GM23338 (cell line): ENCODE measurements around the gene TBX3.
A peak's percentile ranks its signal among the peaks of the same experiment; 100 is the strongest.

Experiments used
- CREB1 ChIP-seq: fragments of 250-450 bp; sonication (Bioruptor Pico); IDR thresholded peaks from 2 replicates; pipeline ENCODE4 v1.5.0; 2020; ENCODE audit warnings: low read depth, mild to moderate bottlenecking, moderate library complexity
- EZH2 ChIP-seq: fragments of 200-600 bp; sonication (generic); IDR thresholded peaks from one replicate; pipeline ENCODE4 v1.8.0; 2017; ENCODE audit warnings: antibody characterized with exemption, mild to moderate bottlenecking, low read depth; ENCODE audit not compliant: unreplicated experiment
- EZH2phosphoT487 ChIP-seq: fragments of 200-600 bp; sonication (generic); IDR thresholded peaks from one replicate; pipeline ENCODE4 v1.8.1; 2018; ENCODE audit warnings: antibody characterized with exemption; ENCODE audit not compliant: unreplicated experiment
- JUNB ChIP-seq: IDR thresholded peaks from one replicate; pipeline ENCODE4 v1.6.1; 2016; ENCODE audit warnings: antibody characterized with exemption; ENCODE audit not compliant: unreplicated experiment
- NANOG ChIP-seq: IDR thresholded peaks from 2 replicates; pipeline ENCODE4 v1.6.1; 2016; ENCODE audit warnings: antibody characterized with exemption, borderline replicate concordance
- POLR2AphosphoS5 ChIP-seq: IDR thresholded peaks from 2 replicates; pipeline ENCODE4 v1.6.1; 2016; ENCODE audit warnings: antibody characterized with exemption, low read depth
- STAT1 ChIP-seq: IDR thresholded peaks from one replicate; pipeline ENCODE4 v1.6.1; 2016; ENCODE audit warnings: antibody characterized with exemption; ENCODE audit not compliant: unreplicated experiment
- ZNF114 ChIP-seq: fragments of 250-450 bp; sonication (Bioruptor Pico); IDR thresholded peaks from 2 replicates; pipeline ENCODE4 v1.5.0; 2020; ENCODE audit warnings: mild to moderate bottlenecking, moderate library complexity
- ZNF331 ChIP-seq: fragments of 250-450 bp; sonication (Bioruptor Pico); IDR thresholded peaks from 2 replicates; pipeline ENCODE4 v1.5.0; 2020; ENCODE audit warnings: low read depth, mild to moderate bottlenecking, moderate library complexity
- TF ChIP-seq, protein P1 (sequence below), 2 experiments: fragments of 200-600 bp in 1 of 2; sonication (generic) in 1 of 2; conservative IDR thresholded peaks; 2 replicates each; pipeline versions ENCODE4 v1.5.1 to v1.6.1; 2016 to 2017; ENCODE audit warnings: antibody characterized with exemption in 2 of 2, low read depth in 2 of 2, mild to moderate bottlenecking in 2 of 2, moderate library complexity in 1 of 2
- TF ChIP-seq, protein P2 (sequence below): IDR thresholded peaks from 2 replicates; pipeline ENCODE4 v1.6.1; 2016; ENCODE audit warnings: antibody characterized with exemption
- TF ChIP-seq, protein P3 (sequence below): fragments of 250-450 bp; sonication (Bioruptor Pico); IDR thresholded peaks from 2 replicates; pipeline ENCODE4 v1.5.0; 2020; ENCODE audit warnings: mild to moderate bottlenecking, moderate library complexity
- TF ChIP-seq, protein P4 (sequence below): IDR thresholded peaks from one replicate; pipeline ENCODE4 v1.6.1; 2018; ENCODE audit warnings: antibody characterized with exemption; ENCODE audit not compliant: unreplicated experiment

DNA sequence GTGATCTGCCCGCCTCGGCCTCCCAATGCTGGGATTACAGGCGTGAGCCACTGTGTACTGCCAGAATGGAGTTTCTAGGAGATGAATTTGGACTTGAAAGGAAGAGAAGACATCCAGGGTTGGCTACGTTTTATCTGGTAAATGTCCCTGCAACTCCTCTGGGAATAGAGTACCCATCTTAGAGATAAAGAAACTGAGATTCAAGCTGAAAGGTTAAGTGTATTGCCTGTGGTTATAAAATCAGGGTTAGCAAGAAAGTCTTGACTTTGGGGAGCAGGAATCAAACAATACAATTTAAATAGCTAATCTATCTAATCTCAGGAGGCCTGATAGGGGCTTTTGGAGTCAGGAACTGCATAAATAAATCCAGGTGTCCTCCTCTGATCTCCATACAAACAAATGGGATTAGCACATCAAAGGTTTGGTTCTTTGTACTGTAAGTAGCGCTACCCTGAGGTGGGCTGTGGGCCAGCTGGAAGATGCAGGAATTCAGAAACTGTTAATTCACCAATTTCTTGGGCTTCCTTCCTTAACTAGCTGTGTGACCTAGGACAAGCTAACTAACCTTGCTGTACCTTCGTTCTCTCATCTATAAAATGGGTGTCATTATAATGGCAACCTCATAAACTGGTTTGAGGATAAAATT is 45.1 kb downstream of the TBX3 start:
- TF ChIP-seq, protein P1, sequence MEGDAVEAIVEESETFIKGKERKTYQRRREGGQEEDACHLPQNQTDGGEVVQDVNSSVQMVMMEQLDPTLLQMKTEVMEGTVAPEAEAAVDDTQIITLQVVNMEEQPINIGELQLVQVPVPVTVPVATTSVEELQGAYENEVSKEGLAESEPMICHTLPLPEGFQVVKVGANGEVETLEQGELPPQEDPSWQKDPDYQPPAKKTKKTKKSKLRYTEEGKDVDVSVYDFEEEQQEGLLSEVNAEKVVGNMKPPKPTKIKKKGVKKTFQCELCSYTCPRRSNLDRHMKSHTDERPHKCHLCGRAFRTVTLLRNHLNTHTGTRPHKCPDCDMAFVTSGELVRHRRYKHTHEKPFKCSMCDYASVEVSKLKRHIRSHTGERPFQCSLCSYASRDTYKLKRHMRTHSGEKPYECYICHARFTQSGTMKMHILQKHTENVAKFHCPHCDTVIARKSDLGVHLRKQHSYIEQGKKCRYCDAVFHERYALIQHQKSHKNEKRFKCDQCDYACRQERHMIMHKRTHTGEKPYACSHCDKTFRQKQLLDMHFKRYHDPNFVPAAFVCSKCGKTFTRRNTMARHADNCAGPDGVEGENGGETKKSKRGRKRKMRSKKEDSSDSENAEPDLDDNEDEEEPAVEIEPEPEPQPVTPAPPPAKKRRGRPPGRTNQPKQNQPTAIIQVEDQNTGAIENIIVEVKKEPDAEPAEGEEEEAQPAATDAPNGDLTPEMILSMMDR (conservative IDR thresholded peaks at IDR 0.05; ENCODE audit: low read depth in 2 of 2): no peak
- TF ChIP-seq CREB1 (CRISPR knock-in tag): no peak
- TF ChIP-seq, protein P2, sequence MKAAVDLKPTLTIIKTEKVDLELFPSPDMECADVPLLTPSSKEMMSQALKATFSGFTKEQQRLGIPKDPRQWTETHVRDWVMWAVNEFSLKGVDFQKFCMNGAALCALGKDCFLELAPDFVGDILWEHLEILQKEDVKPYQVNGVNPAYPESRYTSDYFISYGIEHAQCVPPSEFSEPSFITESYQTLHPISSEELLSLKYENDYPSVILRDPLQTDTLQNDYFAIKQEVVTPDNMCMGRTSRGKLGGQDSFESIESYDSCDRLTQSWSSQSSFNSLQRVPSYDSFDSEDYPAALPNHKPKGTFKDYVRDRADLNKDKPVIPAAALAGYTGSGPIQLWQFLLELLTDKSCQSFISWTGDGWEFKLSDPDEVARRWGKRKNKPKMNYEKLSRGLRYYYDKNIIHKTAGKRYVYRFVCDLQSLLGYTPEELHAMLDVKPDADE: no peak
- no peak for TF ChIP-seq EZH2
- TF ChIP-seq POLR2AphosphoS5: no peak
- TF ChIP-seq, protein P3, sequence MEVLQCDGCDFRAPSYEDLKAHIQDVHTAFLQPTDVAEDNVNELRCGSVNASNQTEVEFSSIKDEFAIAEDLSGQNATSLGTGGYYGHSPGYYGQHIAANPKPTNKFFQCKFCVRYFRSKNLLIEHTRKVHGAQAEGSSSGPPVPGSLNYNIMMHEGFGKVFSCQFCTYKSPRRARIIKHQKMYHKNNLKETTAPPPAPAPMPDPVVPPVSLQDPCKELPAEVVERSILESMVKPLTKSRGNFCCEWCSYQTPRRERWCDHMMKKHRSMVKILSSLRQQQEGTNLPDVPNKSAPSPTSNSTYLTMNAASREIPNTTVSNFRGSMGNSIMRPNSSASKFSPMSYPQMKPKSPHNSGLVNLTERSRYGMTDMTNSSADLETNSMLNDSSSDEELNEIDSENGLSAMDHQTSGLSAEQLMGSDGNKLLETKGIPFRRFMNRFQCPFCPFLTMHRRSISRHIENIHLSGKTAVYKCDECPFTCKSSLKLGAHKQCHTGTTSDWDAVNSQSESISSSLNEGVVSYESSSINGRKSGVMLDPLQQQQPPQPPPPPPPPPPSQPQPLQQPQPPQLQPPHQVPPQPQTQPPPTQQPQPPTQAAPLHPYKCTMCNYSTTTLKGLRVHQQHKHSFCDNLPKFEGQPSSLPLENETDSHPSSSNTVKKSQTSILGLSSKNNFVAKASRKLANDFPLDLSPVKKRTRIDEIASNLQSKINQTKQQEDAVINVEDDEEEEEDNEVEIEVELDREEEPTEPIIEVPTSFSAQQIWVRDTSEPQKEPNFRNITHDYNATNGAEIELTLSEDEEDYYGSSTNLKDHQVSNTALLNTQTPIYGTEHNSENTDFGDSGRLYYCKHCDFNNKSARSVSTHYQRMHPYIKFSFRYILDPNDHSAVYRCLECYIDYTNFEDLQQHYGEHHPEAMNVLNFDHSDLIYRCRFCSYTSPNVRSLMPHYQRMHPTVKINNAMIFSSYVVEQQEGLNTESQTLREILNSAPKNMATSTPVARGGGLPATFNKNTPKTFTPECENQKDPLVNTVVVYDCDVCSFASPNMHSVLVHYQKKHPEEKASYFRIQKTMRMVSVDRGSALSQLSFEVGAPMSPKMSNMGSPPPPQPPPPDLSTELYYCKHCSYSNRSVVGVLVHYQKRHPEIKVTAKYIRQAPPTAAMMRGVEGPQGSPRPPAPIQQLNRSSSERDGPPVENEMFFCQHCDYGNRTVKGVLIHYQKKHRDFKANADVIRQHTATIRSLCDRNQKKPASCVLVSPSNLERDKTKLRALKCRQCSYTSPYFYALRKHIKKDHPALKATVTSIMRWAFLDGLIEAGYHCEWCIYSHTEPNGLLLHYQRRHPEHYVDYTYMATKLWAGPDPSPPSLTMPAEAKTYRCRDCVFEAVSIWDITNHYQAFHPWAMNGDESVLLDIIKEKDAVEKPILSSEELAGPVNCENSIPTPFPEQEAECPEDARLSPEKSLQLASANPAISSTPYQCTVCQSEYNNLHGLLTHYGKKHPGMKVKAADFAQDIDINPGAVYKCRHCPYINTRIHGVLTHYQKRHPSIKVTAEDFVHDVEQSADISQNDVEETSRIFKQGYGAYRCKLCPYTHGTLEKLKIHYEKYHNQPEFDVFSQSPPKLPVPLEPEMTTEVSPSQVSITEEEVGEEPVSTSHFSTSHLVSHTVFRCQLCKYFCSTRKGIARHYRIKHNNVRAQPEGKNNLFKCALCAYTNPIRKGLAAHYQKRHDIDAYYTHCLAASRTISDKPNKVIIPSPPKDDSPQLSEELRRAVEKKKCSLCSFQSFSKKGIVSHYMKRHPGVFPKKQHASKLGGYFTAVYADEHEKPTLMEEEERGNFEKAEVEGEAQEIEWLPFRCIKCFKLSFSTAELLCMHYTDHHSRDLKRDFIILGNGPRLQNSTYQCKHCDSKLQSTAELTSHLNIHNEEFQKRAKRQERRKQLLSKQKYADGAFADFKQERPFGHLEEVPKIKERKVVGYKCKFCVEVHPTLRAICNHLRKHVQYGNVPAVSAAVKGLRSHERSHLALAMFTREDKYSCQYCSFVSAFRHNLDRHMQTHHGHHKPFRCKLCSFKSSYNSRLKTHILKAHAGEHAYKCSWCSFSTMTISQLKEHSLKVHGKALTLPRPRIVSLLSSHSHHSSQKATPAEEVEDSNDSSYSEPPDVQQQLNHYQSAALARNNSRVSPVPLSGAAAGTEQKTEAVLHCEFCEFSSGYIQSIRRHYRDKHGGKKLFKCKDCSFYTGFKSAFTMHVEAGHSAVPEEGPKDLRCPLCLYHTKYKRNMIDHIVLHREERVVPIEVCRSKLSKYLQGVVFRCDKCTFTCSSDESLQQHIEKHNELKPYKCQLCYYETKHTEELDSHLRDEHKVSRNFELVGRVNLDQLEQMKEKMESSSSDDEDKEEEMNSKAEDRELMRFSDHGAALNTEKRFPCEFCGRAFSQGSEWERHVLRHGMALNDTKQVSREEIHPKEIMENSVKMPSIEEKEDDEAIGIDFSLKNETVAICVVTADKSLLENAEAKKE (CRISPR knock-in tag): peak; percentile 44; the same call in 1 of the 2 replicates
- no peak for TF ChIP-seq JUNB
- TF ChIP-seq EZH2phosphoT487: no peak
- TF ChIP-seq NANOG: peak; percentile 66; the same call in 1 of the 2 replicates
- TF ChIP-seq, protein P4, sequence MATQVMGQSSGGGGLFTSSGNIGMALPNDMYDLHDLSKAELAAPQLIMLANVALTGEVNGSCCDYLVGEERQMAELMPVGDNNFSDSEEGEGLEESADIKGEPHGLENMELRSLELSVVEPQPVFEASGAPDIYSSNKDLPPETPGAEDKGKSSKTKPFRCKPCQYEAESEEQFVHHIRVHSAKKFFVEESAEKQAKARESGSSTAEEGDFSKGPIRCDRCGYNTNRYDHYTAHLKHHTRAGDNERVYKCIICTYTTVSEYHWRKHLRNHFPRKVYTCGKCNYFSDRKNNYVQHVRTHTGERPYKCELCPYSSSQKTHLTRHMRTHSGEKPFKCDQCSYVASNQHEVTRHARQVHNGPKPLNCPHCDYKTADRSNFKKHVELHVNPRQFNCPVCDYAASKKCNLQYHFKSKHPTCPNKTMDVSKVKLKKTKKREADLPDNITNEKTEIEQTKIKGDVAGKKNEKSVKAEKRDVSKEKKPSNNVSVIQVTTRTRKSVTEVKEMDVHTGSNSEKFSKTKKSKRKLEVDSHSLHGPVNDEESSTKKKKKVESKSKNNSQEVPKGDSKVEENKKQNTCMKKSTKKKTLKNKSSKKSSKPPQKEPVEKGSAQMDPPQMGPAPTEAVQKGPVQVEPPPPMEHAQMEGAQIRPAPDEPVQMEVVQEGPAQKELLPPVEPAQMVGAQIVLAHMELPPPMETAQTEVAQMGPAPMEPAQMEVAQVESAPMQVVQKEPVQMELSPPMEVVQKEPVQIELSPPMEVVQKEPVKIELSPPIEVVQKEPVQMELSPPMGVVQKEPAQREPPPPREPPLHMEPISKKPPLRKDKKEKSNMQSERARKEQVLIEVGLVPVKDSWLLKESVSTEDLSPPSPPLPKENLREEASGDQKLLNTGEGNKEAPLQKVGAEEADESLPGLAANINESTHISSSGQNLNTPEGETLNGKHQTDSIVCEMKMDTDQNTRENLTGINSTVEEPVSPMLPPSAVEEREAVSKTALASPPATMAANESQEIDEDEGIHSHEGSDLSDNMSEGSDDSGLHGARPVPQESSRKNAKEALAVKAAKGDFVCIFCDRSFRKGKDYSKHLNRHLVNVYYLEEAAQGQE: no peak
- TF ChIP-seq STAT1: no peak
- TF ChIP-seq ZNF331: no peak
- no peak for TF ChIP-seq ZNF114 (CRISPR knock-in tag)
